SU-DHL-6 (cell line): ENCODE results near the gene PDE8B.

Experiments
- H2AFZ ChIP-seq: fragments of 200-600 bp; sonication (generic); 2 replicates; pipeline ENCODE4 v1.6.1; 2014; ENCODE audit warnings: low read depth, mild to moderate bottlenecking, moderate library complexity, mixed read lengths, antibody characterized with exemption, low read length; ENCODE audit not compliant: severe bottlenecking
- H3F3A ChIP-seq: fragments of 200-600 bp; shearing (Covaris generic); 2 replicates; pipeline ENCODE4 v1.6.0; 2016; ENCODE audit warnings: antibody characterized with exemption, mild to moderate bottlenecking; ENCODE audit not compliant: insufficient read depth
- H3K27ac ChIP-seq: fragments of 200-600 bp; sonication (generic); 2 replicates; pipeline ENCODE4 v1.5.1; 2016; ENCODE audit warnings: low read depth, mild to moderate bottlenecking, low read length, moderate library complexity, mixed read lengths
- H3K27me3 ChIP-seq: fragments of 200-600 bp; sonication (generic), shearing (Covaris generic); 2 replicates; pipeline ENCODE4 v1.6.0; 2014; ENCODE audit warnings: mild to moderate bottlenecking, low read length
- H3K36me3 ChIP-seq: fragments of 200-600 bp; sonication (generic); 2 replicates; pipeline ENCODE4 v1.6.1; 2014; ENCODE audit warnings: mild to moderate bottlenecking, low read length, mixed read lengths
- H3K4me2 ChIP-seq: fragments of 300-600, 200-600 bp; shearing (Covaris generic), sonication (generic); 2 replicates; pipeline ENCODE4 v1.6.0; 2014; ENCODE audit warnings: low read length, low read depth, mild to moderate bottlenecking; ENCODE audit not compliant: poor library complexity, severe bottlenecking
- H3K4me3 ChIP-seq: fragments of 200-600 bp; sonication (generic); 2 replicates; pipeline ENCODE4 v1.5.1; 2014; ENCODE audit warnings: antibody characterized with exemption, low read length, mild to moderate bottlenecking, mixed read lengths; ENCODE audit not compliant: insufficient read depth, poor library complexity, severe bottlenecking
- H3K79me2 ChIP-seq: fragments of 200-600 bp; sonication (generic); 2 replicates; pipeline ENCODE4 v1.6.1; 2014; ENCODE audit warnings: mild to moderate bottlenecking, low read length, moderate library complexity; ENCODE audit not compliant: insufficient read depth
- H3K9ac ChIP-seq: fragments of 200-600 bp; sonication (generic); 2 replicates; pipeline ENCODE4 v1.7.0; 2014; ENCODE audit warnings: mild to moderate bottlenecking, low read length
- H3K9me2 ChIP-seq: fragments of 200-600 bp; sonication (generic); replicated peaks from 2 replicates; pipeline ENCODE4 v1.6.1; 2014; ENCODE audit warnings: low read length; ENCODE audit not compliant: insufficient read depth
- H3K9me3 ChIP-seq: fragments of 200-600 bp; sonication (generic); 2 replicates; pipeline ENCODE4 v1.6.1; 2014; ENCODE audit warnings: low read length, mixed read lengths; ENCODE audit not compliant: insufficient read depth
- H4K20me1 ChIP-seq: fragments of 200-600 bp; sonication (generic); 2 replicates; pipeline ENCODE4 v1.6.1; 2014; ENCODE audit warnings: low read depth, mild to moderate bottlenecking, antibody characterized with exemption, low read length, moderate library complexity, mixed read lengths
- CTCF ChIP-seq: fragments of 200-600 bp; sonication (generic); IDR thresholded peaks from one replicate; pipeline ENCODE4 v1.5.1; 2017; ENCODE audit warnings: antibody characterized with exemption, mild to moderate bottlenecking, low read length, moderate library complexity; ENCODE audit not compliant: insufficient read depth, poor library complexity, severe bottlenecking
- EZH2phosphoT487 ChIP-seq: fragments of 200-600 bp; sonication (generic), shearing (Covaris generic); conservative IDR thresholded peaks from 2 replicates; pipeline ENCODE4 v1.6.1; 2018; ENCODE audit warnings: mild to moderate bottlenecking, antibody characterized with exemption, low read length, moderate library complexity, mixed read lengths

PDE8B gene

GRCh38 chr5:77449277-77449676 is 238.8 kb downstream of the PDE8B start:
- Histone ChIP-seq H3K79me2 (peaks cover 6% of the 10 kb centered on the region; the same call in 1 of the 2 replicates), H2AFZ (no peak overlapping the region), H3K4me2 (no peak overlapping the region), H3K36me3 (peaks cover 45% of the 10 kb centered on the region), H3K9ac (no peak overlapping the region), H3K9me3 (no peaks in the 10 kb centered on the region), H3K4me3 (no peak overlapping the region), H3F3A (no peaks in the 10 kb centered on the region), H4K20me1 (no peaks in the 10 kb centered on the region), H3K9me2 (no peaks in the 10 kb centered on the region), H3K27ac (no peak overlapping the region), H3K27me3 (no peaks in the 10 kb centered on the region)
- TF ChIP-seq CTCF, result no peak
- no peak for TF ChIP-seq EZH2phosphoT487

- no peaks in the 10 kb centered on the region for H4K20me1 ChIP-seq
- peaks cover 6% of the 10 kb centered on the region; the same call in 1 of the 2 replicates for H3K79me2 ChIP-seq
- no peak overlapping the region for H3K9ac ChIP-seq
- no peaks in the 10 kb centered on the region for H3K9me3 ChIP-seq
- no peak overlapping the region for H3K4me2 ChIP-seq
- H3K27ac ChIP-seq, result no peak overlapping the region
- H2AFZ ChIP-seq, result no peak overlapping the region
- no peaks in the 10 kb centered on the region for H3K9me2 ChIP-seq
- no peaks in the 10 kb centered on the region for H3F3A ChIP-seq
- peaks cover 45% of the 10 kb centered on the region for H3K36me3 ChIP-seq
- TF ChIP-seq EZH2phosphoT487 (no peak), CTCF (no peak)
- no peaks in the 10 kb centered on the region for H3K27me3 ChIP-seq
- H3K4me3 ChIP-seq, result no peak overlapping the region
Measured at GRCh38 chr5:77449981-77450380, 239.5 kb downstream of the PDE8B start.

DNA sequence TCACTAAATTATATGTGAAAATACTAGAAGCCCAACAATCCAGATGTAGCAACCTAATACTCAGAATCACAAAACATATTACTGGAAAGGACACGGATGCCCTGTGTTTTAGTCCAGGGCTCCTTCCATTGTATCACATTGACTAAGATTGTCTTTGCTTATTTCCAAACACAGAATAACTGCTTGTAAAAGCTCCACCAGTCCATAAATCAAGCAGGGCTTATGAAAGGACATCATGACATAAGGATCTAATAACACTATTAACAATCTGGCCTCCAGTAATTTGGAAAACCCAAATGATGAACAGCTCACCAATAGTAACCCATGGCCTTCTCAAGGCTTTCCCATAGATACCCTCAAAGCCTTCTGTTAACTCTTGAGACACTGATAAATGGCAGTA is 241.9 kb downstream of the PDE8B start:
- Histone ChIP-seq H3K79me2 (no peaks in the 10 kb centered on the region), H3K27ac (no peak overlapping the region), H3K36me3 (peaks cover 46% of the 10 kb centered on the region), H3K9me3 (no peaks in the 10 kb centered on the region), H3K9ac (no peak overlapping the region), H2AFZ (no peak overlapping the region), H3K4me3 (no peak overlapping the region), H3K27me3 (no peaks in the 10 kb centered on the region), H3F3A (no peaks in the 10 kb centered on the region), H3K9me2 (no peaks in the 10 kb centered on the region), H3K4me2 (no peak overlapping the region), H4K20me1 (no peaks in the 10 kb centered on the region)
- no peak for TF ChIP-seq EZH2phosphoT487
- TF ChIP-seq CTCF, result no peak
